Measurements from ENCODE around the gene ETV4.

DNA sequence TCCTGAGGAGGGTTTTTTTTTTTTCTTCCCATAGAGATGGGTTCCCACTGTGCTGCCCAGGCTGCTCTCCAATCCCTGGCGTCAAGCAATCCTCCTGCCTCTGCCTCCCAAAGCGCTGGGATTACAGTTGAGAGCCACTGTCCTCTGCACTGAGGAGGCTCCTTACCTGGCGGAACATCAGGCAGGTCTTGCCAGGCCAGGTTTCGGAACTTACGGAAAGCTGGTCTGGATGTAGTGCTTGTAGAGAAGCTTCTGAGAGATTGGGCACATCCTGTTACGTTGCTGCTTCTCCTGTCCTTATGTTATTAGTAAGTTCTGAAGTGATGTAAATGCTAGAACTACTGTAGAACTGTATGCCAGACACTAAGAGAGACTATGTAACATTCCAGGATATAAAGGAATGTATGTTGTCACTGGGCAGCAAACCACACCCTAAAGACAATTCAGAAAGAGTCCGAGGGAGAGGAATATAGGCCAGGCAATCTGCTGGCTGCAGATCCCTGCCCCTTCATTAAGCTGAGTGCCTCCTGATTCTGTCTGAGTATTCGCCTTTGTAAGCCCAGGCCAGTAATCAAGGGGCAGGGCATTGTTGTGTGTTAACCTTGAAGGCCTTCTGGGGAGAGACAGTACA is 21.1 kb downstream of the ETV4 start:
- TF ChIP-seq GATA3 (IDR thresholded peaks at IDR 0.05; ENCODE audit: low read depth, low read length) (no peak), GATA2 (IDR thresholded peaks at IDR 0.05; ENCODE audit: low read depth, low read length) (no peak)
